ENCODE results near the gene CCS.
"Not testable (repeated sequence)": the region's sequence is repeated elsewhere in the genome, so short reads cannot be mapped to it uniquely, and the experiment has no call there.

The CCS gene

DNA sequence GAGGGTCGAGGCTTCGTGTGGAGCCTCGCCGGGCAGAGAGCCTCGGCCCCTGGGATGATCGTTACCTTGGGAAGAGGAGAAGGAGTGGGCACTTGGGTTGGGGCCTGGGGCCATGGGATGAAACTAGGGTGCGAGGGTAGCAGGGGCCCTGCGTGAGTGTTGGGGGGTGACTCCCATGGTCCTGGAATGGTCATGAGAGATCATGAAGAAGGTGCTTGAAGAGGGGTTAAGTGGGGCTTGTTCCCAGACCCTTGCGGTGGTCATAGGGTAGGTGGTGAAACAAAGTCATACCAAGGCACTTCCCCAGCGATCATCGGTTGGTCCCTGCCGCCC, 284 bp downstream of the CCS start:
- DNase-seq = no peak

DNA sequence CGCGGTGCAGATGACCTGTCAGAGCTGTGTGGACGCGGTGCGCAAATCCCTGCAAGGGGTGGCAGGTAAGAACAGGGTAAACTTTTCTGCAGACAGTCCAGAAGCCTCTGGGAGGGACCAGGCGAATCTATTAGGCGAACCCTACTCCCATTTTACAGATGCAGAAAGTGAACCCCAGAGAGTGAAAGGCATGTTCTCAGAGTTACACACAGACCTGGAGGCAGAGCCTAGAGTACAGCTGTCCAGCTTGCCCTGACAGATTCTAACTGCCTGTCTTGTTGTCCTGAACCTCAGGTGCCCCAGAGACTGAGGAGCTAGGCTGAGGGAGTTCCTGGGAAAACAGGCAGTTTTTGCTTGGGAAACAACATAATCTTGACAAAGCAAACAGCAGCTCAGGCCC, 665 bp downstream of the CCS start:
- DNase-seq = no peak

DNA sequence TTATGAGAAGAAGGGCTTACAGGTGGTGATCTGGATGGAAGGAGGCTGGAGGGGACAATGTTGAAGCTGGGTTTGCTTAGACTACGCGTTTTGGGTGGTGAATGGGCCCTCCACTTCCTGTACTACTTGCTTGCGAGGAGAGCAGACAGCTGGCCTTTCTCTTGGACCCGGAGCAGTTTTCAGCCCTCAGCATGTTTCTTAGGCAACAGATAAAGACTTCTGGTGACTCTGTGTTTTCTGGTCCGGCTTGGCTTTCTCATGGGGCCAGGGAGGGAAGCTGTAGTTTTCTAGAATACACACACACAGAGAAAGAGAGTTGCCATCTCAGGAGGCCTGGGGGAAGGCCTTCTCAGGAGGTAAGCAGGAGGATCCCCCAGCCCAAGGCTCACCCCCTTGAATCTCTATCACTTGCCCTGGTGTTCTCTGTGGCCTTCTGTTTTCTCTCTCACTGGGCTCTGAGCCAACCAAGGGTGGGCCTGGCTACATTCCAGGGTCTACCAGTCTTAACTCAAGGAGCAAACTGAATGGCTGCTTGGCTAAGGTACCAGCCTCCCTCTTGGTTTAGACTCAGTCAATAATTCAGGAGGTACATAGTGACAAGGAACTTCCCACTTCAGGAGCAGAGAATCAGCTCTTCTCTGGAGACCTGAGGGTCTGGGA, 2.4 kb downstream of the CCS start:
- no peak for DNase-seq

DNA sequence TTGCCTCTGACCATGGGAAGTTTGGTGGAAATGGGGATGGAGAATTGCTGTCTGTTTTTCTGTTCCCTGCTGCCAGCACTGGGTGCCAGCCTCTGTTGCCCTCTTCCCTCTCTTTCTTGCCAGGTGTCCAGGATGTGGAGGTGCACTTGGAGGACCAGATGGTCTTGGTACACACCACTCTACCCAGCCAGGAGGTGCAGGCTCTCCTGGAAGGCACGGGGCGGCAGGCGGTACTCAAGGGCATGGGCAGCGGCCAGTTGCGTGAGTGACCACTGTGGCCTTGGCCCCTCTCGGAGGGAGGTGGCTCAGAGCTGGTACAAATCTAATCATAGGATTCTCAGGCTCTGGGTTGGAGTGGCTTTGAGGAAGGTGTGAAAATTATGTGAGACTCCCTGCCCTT, 6.0 kb downstream of the CCS start:
- DNase-seq = no peak

DNA sequence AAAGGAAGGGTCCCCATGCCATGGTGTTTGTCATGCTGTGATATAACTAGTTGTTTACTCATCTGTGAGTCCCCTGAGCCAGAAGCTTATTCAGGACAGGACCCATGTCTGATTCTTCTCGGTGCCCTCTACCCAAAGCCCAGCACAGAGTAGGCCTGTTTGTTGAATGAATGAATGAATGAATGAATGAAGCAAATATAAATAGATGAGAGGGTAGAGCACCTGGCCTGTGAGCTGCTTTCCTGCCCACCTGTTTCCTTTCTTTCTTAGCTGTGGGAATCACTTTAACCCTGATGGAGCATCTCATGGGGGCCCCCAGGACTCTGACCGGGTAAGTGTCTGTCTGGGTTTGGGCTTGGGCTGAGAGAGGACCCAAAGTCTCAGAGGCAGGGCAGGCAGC, 7.2 kb downstream of the CCS start:
- no peak for DNase-seq

DNA sequence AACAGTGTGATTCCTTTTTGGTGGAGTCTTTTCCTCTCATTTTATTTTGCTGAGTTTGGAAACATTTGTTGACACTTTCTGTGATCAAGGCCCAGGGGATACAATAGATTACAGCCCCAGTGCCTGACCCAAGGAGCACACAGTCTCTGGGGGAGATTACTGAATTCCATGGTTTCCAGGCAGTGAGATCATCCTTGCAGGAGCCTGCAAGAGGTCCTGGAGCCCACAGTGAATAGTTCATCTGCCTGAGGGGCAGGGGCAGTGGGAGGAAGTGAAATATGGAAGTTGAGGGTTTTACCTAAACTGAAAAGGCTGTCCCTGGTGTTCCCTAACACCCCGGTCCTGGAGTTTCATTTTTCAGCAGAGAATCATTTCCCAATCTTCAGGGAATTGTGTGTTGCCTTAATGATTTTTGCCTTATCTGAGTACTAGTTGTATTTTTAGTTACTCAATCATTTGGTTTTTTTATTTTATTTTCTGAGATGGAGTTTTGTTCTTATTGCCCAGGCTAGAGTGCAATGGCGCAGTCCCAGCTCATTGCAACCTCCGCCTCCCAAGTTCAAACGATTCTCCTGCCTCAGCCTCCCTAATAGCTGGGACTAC, 7.7 kb downstream of the CCS start:
- DNase-seq = no peak

DNA sequence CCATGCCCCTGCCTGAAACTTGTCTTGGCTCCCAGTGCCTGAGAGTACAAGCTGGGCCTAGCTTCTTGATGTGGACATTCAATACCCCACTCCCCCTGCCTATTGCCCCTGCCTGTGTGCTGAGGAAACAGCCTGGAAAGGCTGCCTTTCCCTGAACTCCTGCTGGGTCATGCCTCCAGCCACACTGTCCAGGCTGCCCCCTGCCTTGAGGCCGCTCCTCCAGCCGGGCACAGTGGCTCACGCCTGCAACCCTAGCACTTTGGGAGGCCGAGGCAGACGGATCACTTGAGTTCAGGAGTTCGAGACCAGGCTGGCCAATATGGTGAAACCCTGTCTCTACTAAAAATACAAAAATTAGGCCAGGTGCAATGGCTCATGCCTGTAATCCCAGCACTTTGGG, 10.1 kb downstream of the CCS start:
- no peak for DNase-seq

DNA sequence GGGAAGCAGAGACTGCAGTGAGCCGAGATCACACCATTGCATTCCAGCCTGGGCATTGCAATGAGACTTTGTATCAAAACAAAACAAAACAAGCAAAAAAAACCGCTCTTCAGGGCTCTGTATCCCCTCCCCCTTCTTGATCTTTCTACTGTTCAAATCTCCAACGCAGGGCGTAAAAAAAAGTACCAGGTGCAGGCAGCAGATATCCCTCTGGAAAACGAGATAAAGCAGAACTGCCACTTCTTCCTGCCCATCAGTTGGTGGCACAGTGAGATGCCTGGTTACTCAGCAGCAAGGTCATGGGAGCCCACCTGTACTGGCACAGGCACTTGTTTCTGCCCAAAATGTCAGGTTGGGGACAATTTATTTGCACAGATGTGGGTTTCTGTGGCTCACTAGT, 11.2 kb downstream of the CCS start:
- DNase-seq = no peak

DNA sequence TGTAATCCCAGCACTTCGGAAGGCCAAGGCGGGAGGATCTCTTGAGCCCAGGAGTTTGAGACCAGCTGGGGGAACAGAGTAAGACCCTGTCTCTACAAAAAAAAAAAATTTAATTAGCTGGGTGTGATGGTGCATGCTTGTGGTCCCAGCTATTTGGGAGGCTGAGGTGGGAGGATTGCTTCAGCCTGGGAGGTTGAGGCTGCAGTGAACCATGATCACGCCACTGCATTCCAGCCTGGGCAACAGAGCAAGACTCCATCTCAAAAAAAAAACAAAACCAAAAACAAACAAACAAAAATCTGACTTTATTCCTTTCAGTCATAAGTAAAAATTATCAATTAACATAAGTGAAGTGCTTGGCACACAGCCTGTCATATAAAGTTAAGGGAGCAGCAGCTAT, 13.6 kb downstream of the CCS start:
- not testable (repeated sequence) for DNase-seq

DNA sequence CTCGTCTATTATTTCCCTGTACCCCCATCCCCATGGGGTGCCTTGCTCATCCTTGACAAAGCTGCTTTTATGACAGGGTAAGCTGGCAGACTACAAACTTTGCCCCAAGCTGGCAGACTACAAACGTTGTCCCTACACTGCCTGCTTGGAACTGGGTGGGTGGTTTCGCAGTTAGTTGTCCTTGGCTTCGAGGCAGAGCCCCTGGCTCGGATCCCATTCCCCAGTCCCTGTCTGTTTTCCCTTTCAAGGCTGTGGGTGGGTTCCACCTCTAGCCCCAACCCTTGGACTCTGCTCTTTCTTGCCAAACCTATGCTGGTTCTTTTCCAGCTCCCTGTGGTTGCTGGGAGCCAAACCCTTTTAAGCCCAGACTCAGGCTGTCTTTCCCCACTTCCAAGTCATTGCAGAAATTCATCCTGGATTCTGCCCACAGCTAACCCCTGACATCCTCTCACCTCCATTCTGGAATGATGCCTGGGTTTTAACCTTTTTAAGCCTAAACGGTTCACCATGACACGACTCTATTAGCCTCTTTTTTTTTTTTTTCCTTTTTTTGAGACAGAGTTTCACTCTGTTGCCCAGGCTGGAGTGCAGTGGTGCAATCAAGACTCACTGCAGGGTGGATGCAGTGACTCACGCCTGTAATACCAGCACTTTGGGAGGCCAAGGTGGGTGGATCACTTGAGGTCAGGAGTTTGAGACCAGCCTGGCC, 14.3 kb downstream of the CCS start:
- no peak for DNase-seq

DNA sequence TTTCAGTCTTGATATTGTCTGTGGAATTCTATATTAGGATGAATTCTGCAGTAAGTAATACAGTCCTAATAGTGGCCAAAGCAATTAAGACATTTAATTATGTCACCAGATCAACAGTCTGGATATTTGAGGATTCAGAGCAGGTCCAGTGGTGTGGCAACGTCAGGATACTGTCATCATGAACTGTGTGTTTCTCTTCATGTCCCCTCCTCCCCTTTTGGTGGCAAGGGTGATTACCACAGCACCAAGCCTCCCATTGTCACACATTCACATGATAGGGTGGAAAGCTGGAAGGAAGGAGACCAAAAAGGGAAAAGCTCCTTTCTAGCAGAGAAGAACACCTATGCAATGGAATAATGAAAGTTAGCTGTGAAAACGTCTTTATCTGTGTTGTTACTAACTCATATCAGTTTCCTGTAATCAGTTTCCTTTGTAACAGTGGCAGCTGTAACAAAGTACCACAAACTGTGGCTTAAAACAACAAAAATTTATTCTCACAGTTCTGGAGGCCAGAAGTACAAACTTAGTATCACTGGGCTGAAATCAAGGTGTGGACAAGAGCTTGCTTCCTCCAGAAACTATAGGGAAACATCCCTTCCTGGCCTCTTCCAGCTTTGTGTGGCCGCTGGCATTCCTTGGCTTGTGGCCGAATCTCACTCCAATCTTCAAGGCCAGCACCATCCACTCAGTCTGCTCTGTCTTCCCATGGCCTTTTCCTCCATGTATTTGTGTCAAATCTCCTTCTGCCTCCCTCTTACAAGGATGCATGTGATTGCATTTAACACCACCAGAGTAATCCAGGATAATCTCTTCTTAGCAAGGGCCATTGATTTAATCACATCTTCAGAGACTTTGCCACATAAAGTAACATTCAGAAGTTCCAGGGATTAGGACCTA, 17.0 kb downstream of the CCS start:
- DNase-seq = no peak

DNA sequence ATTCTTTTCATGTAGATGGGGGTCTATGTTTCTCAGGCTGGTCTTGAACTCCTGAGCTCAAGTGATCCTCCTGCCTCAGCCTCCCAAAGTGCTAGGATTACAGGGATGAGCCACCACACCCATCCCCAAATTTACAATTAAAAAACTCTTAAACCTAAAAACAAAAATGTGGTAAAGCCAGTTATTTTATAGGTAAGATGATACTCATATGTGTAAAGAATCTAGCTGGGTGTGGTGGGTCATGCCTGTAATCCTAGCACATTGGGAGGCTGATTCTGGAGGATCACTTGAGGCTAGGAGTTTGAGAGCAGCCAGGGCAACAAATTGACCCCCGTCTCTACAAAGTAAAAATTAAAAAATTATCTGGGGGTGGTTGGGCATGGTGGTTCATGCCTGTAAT, 19.5 kb downstream of the CCS start:
- no peak for DNase-seq

DNA sequence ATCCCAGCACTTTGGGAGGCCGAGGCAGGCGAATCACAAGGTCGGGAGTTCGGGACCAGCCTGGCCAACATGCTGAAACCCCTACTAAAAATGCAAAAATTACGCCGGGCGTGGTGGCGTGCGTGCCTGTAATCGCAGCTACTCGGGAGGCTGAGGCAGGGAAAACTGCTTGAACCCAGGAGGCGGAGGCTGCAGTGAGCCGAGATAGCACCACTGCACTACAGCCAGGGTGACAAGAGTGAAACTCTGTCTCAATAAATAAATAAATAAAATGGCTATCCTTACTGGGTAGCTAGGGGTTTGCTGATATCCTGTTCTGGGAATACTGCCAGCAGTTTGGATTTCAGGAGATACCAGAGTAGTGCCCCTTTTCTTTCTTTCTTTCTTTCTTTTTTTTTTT, 21.1 kb downstream of the CCS start:
- DNase-seq = no peak

DNA sequence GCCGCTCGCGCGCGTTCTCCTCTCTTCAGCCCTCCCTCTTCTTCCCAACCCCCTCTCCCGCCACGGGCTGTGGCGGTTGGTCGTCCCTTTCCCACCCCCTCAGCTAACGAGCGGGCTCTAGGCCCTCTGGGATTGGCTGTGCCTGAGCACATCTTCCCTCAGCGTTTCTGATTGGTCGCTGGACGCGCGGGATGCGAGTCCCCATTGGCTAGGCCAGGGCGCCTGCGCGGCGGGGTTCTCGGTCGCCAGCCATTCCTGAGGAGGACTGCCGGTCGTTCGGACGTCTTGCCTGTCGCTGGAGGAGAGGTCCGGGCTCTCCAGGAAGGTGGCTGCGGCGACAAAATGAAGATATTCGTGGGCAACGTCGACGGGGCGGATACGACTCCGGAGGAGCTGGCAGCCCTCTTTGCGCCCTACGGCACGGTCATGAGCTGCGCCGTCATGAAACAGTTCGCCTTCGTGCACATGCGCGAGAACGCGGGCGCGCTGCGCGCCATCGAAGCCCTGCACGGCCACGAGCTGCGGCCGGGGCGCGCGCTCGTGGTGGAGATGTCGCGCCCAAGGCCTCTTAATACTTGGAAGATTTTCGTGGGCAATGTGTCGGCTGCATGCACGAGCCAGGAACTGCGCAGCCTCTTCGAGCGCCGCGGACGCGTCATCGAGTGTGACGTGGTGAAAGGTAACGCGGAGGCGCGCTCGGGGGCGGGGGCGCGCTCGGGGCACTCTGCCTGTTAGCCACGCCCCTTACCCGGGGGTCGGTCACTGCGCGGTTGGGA, 23.6 kb downstream of the CCS start, which contains the start of gene RBM14:
RBM14 (plus strand) TSS at position 252 of the 776 bp plus-strand sequence; CDS start at position 343, 91 bp downstream.
- DNase-seq = peak; percentile 98

DNA sequence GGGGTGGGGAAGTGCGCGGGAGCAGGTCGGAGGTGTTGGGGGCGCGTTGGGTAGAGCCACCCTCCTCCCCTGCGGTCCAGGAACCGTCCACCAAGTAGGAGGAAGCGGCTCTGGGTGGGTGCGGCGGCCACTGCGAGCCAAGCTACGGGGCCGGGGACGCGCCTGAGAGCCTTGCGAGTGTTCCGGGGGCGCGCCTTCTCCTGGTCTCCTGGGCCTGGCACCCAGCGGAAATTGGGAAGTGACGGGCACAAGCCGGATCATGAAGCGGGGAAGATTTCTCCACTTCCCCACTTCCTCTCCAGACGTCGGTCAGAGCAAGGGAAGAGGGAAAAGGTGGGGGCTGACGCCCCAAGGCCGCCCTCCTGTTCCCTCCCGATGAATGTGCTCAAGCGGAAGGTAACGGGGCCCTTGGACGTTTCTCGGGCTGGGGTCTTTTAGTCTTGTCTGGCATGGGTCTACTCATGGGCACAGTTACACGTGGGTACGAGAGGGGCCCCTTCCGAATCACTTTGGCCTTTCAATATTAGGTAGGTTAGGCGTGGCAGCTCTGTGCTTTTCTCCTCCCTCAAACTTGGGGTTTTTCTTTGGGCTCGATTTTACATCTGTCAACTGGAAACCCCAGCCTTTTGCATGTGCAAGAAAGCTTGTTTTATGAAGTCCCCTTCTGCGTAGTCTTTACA, 24.3 kb downstream of the CCS start:
- DNase-seq = no peak

DNA sequence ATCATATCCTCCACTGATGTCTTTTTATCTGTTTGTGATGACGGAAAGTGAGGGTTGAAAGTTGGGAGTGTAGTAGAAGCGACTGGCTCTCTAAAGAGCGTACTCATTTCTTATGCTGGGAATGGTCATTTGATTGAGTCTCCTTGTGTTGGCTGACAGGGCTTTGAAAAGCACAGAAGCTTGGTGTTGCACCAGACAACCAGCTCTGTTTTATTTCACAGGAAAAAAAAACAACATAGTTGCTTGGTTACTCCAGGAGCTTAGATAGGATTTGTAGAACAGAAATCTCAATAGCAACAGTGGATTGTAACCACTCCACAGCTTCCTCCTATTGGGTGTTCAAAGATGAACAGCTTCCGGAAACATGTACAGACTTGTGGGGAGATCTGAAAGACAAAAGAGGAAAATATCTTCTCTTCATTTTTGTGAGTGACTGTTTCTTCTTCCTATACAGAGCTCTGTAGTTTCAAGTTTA, 26.1 kb downstream of the CCS start:
- DNase-seq = no peak

DNA sequence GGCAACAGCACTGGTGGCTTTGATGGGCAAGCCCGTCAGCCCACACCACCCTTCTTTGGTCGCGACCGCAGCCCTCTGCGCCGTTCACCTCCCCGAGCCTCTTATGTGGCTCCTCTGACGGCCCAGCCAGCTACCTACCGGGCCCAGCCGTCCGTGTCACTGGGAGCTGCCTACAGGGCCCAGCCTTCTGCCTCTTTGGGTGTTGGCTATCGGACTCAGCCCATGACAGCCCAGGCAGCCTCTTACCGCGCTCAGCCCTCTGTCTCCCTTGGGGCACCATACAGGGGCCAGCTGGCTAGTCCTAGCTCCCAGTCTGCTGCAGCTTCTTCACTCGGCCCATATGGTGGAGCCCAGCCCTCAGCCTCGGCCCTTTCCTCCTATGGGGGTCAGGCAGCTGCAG, 31.5 kb downstream of the CCS start:
- DNase-seq = no peak

DNA sequence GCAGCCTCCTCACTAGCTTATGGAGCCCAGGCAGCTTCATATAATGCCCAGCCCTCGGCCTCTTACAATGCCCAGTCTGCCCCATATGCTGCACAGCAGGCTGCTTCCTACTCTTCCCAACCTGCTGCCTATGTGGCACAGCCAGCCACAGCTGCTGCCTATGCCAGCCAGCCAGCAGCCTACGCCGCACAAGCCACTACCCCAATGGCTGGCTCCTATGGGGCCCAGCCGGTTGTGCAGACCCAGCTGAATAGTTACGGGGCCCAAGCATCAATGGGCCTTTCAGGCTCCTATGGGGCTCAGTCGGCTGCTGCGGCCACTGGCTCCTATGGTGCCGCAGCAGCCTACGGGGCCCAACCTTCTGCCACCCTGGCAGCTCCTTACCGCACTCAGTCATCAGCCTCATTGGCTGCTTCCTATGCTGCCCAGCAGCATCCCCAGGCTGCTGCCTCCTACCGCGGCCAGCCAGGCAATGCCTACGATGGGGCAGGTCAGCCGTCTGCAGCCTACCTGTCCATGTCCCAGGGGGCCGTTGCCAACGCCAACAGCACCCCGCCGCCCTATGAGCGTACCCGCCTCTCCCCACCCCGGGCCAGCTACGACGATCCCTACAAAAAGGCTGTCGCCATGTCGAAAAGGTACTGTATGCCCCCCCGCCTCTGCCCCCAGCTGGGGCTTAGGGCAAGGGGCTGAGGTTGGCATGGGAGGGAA, 32.2 kb downstream of the CCS start:
- DNase-seq = no peak

DNA sequence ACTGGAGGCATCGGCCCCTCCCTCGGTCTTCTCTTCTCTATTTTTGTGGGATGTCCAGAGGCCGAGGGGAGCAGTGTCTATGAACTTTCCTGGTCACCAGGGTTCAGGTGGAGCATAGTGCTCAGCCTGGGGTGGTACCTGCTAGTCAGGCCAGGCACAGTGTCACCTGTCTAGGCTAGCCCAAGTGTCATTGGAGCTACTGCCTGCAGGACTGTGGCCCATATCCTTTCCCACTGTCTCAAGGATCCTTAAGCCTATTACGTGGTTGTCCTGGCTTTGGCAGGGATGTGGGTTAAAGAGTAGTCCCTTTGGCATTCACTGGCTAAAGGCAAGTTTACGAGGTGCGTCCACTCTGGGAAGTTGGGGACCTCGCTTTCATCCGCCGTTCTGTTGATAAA, 32.8 kb downstream of the CCS start:
- DNase-seq = no peak

DNA sequence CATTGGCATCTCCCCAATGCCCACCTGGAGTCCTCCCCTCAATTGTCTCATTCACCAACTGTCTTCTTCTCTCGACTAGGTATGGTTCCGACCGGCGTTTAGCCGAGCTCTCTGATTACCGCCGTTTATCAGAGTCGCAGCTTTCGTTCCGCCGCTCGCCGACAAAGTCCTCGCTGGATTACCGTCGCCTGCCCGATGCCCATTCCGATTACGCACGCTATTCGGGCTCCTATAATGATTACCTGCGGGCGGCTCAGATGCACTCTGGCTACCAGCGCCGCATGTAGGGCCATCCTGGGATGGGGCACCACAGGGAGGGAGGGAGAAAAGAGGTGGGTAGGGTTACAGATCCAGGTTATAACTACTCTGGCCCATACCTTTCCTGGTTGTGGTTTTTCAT, 33.4 kb downstream of the CCS start:
- no peak for DNase-seq

DNA sequence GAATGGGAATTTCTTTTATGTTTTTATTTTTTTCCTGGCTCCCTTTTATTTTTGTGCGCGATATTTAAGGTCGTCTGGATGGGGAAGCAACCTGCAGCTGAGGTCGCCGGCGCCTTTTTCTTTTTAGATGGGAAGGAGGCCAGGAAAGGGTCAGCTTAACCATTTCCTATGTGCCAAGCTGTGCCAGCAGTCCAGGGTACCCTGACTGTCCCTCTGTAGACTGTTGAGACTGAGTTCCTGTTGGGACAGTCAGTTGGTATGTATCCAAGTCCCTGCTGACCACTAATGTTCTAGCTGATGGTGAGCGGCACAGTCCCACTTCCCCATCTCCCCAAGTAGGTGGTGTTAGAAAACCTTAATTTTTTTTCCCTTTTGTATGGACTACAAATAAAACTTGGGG, 33.9 kb downstream of the CCS start:
- DNase-seq = no peak

Measured in stimulated activated CD8-positive, alpha-beta memory T cell treated with anti-CD3 and anti-CD28 coated beads, Interleukin-4, amount 100 ng/mL, for 48 hours (primary cell).